ENCODE results near the gene CAND2.

DNA sequence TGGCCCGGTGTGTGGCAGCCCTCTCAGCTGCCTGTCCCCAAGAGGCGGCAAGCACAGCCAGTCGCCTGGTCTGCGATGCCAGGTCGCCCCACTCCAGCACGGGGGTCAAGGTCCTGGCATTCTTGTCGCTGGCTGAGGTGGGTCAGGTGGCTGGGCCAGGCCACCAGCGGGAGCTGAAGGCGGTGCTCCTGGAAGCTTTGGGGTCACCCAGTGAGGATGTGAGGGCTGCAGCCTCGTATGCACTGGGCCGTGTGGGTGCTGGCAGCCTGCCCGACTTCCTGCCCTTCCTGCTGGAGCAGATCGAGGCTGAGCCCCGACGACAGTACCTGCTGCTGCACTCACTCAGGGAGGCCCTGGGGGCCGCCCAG lies 20.8 kb downstream of the CAND2 start:
- TF ChIP-seq, protein P1, sequence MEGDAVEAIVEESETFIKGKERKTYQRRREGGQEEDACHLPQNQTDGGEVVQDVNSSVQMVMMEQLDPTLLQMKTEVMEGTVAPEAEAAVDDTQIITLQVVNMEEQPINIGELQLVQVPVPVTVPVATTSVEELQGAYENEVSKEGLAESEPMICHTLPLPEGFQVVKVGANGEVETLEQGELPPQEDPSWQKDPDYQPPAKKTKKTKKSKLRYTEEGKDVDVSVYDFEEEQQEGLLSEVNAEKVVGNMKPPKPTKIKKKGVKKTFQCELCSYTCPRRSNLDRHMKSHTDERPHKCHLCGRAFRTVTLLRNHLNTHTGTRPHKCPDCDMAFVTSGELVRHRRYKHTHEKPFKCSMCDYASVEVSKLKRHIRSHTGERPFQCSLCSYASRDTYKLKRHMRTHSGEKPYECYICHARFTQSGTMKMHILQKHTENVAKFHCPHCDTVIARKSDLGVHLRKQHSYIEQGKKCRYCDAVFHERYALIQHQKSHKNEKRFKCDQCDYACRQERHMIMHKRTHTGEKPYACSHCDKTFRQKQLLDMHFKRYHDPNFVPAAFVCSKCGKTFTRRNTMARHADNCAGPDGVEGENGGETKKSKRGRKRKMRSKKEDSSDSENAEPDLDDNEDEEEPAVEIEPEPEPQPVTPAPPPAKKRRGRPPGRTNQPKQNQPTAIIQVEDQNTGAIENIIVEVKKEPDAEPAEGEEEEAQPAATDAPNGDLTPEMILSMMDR (IDR thresholded peaks at IDR 0.05; ENCODE audit: insufficient read depth, low read length) = no peak
- TF ChIP-seq, protein P2, sequence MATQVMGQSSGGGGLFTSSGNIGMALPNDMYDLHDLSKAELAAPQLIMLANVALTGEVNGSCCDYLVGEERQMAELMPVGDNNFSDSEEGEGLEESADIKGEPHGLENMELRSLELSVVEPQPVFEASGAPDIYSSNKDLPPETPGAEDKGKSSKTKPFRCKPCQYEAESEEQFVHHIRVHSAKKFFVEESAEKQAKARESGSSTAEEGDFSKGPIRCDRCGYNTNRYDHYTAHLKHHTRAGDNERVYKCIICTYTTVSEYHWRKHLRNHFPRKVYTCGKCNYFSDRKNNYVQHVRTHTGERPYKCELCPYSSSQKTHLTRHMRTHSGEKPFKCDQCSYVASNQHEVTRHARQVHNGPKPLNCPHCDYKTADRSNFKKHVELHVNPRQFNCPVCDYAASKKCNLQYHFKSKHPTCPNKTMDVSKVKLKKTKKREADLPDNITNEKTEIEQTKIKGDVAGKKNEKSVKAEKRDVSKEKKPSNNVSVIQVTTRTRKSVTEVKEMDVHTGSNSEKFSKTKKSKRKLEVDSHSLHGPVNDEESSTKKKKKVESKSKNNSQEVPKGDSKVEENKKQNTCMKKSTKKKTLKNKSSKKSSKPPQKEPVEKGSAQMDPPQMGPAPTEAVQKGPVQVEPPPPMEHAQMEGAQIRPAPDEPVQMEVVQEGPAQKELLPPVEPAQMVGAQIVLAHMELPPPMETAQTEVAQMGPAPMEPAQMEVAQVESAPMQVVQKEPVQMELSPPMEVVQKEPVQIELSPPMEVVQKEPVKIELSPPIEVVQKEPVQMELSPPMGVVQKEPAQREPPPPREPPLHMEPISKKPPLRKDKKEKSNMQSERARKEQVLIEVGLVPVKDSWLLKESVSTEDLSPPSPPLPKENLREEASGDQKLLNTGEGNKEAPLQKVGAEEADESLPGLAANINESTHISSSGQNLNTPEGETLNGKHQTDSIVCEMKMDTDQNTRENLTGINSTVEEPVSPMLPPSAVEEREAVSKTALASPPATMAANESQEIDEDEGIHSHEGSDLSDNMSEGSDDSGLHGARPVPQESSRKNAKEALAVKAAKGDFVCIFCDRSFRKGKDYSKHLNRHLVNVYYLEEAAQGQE (IDR thresholded peaks at IDR 0.05; ENCODE audit: insufficient replicate concordance, low read depth) = no peak
- TF ChIP-seq GABPA (IDR thresholded peaks at IDR 0.05; ENCODE audit: low read depth) = no peak
- no peak for TF ChIP-seq POLR2AphosphoS5 (IDR thresholded peaks at IDR 0.05; ENCODE audit: low read depth)
- TF ChIP-seq SPI1 (IDR thresholded peaks at IDR 0.05; ENCODE audit: borderline replicate concordance, low read depth) = no peak

All from HL-60 (cell line).